SK-N-SH treated with all-trans-retinoic acid at 6 μM for 48 hours (cell line): ENCODE measurements around the gene SIDT1.

Experiments
- ARNTL ChIP-seq: fragments of 450-650 bp; formaldehyde crosslinking; IDR thresholded peaks from 2 replicates; pipeline ENCODE4 v1.5.0; 2020; ENCODE audit warnings: low read depth, mild to moderate bottlenecking, moderate library complexity, borderline replicate concordance
- BACH2 ChIP-seq: fragments of 250-450 bp; sonication (Bioruptor Pico); IDR thresholded peaks from 2 replicates; pipeline ENCODE4 v1.9.0; 2021; ENCODE audit warnings: mild to moderate bottlenecking, borderline replicate concordance
- CREB5 ChIP-seq: fragments of 250-450 bp; sonication (Bioruptor Pico); IDR thresholded peaks from 2 replicates; pipeline ENCODE4 v1.5.1; 2020; ENCODE audit warnings: low read depth, mild to moderate bottlenecking, moderate library complexity
- ESRRG ChIP-seq: fragments of 250-450 bp; sonication (Bioruptor Pico); IDR thresholded peaks from 2 replicates; pipeline ENCODE4 v1.6.1; 2021; ENCODE audit warnings: mild to moderate bottlenecking
- GLIS3 ChIP-seq: fragments of 250-450 bp; sonication (Bioruptor Pico); IDR thresholded peaks from 2 replicates; pipeline ENCODE4 v1.5.0; 2020; ENCODE audit warnings: mild to moderate bottlenecking, moderate library complexity
- OSR1 ChIP-seq: fragments of 250-450 bp; sonication (Bioruptor Pico); IDR thresholded peaks from 2 replicates; pipeline ENCODE4 v1.8.0; 2022; ENCODE audit warnings: moderate library complexity, mild to moderate bottlenecking, inconsistent platforms
- PATZ1 ChIP-seq: fragments of 250-450 bp; sonication (Bioruptor Pico); IDR thresholded peaks from 2 replicates; pipeline ENCODE4 v1.8.0; 2020; ENCODE audit warnings: mild to moderate bottlenecking, moderate library complexity, borderline replicate concordance
- RARB ChIP-seq: fragments of 250-450 bp; sonication (Bioruptor Pico); IDR thresholded peaks from 2 replicates; pipeline ENCODE4 v1.8.0; 2021; ENCODE audit warnings: mild to moderate bottlenecking, moderate library complexity
- SNAI2 ChIP-seq: fragments of 250-450 bp; sonication (Bioruptor Pico); IDR thresholded peaks from 2 replicates; pipeline ENCODE4 v1.5.0; 2020; ENCODE audit warnings: mild to moderate bottlenecking, moderate library complexity
- ZFP3 ChIP-seq: fragments of 250-450 bp; sonication (Bioruptor Pico); IDR thresholded peaks from 2 replicates; pipeline ENCODE4 v1.5.0; 2020; ENCODE audit warnings: mild to moderate bottlenecking, moderate library complexity
- ZFP30 ChIP-seq: fragments of 450-650 bp; formaldehyde crosslinking; IDR thresholded peaks from 2 replicates; pipeline ENCODE4 v1.5.0; 2022; ENCODE audit warnings: mild to moderate bottlenecking, moderate library complexity

- TF ChIP-seq ZFP3 (CRISPR knock-in tag) (no peak), OSR1 (CRISPR knock-in tag) (no peak), BACH2 (no peak), ESRRG (CRISPR knock-in tag) (no peak), PATZ1 (no peak), ARNTL (no peak), CREB5 (CRISPR knock-in tag) (no peak), ZFP30 (no peak), SNAI2 (CRISPR knock-in tag) (no peak), RARB (CRISPR knock-in tag) (no peak), GLIS3 (CRISPR knock-in tag) (no peak)
These were observed 9.2 kb downstream of the SIDT1 start for GRCh38 chr3:113541519-113541918.
